SJSA1 (cell line): ENCODE data around the gene FBLL1. TPM values are rescaled to one million over a fixed set of nuclear protein-coding genes. Genes with fewer than 3 reads are reported as not detected.
A peak's percentile ranks its signal among the peaks of the same experiment; 100 is the strongest.
"Not testable (repeated sequence)": the region's sequence is repeated elsewhere in the genome, so short reads cannot be mapped to it uniquely, and the experiment has no call there.

ENCODE experiments used
- DNase-seq, 2 experiments: peaks; one replicate each; pipeline ENCODE4 v3.0.0-alpha.2; 2015 to 2020; ENCODE audit warnings: low spot score in 2 of 2, low read depth in 1 of 2
- H3K27ac ChIP-seq: fragments of 250-450 bp; sonication (Bioruptor Pico); 2 replicates; pipeline ENCODE4 v1.5.1; 2020; ENCODE audit warnings: mild to moderate bottlenecking, moderate library complexity
- H3K27me3 ChIP-seq: fragments of 250-450 bp; sonication (Bioruptor Pico); replicated peaks from 2 replicates; pipeline ENCODE4 v1.5.1; 2020; ENCODE audit warnings: mild to moderate bottlenecking, moderate library complexity
- H3K36me3 ChIP-seq: fragments of 250-450 bp; sonication (Bioruptor Pico); 2 replicates; pipeline ENCODE4 v1.5.1; 2020; ENCODE audit warnings: mild to moderate bottlenecking
- H3K4me1 ChIP-seq: fragments of 250-450 bp; sonication (Bioruptor Pico); replicated peaks from 2 replicates; pipeline ENCODE4 v1.6.1; 2021; ENCODE audit warnings: mild to moderate bottlenecking
- H3K4me3 ChIP-seq: fragments of 250-450 bp; sonication (Bioruptor Pico); 2 replicates; pipeline ENCODE4 v1.5.1; 2020; ENCODE audit warnings: mild to moderate bottlenecking
- H3K9me3 ChIP-seq: fragments of 250-450 bp; sonication (Bioruptor Pico); replicated peaks from 2 replicates; pipeline ENCODE4 v1.5.1; 2020; ENCODE audit warnings: mild to moderate bottlenecking
- total RNA-seq: library from RNA; depleted of rRNA; stranded (reverse); fragments of >200 nt; shearing (Covaris generic); gene quantifications from 2 replicates; pipeline ENCODE4 v1.2.3, GENCODE V29; 2014; rRNA removed

Gene FBLL1
- total RNA-seq, 1 experiment from 2014 or later: 4.6 TPM

DNA sequence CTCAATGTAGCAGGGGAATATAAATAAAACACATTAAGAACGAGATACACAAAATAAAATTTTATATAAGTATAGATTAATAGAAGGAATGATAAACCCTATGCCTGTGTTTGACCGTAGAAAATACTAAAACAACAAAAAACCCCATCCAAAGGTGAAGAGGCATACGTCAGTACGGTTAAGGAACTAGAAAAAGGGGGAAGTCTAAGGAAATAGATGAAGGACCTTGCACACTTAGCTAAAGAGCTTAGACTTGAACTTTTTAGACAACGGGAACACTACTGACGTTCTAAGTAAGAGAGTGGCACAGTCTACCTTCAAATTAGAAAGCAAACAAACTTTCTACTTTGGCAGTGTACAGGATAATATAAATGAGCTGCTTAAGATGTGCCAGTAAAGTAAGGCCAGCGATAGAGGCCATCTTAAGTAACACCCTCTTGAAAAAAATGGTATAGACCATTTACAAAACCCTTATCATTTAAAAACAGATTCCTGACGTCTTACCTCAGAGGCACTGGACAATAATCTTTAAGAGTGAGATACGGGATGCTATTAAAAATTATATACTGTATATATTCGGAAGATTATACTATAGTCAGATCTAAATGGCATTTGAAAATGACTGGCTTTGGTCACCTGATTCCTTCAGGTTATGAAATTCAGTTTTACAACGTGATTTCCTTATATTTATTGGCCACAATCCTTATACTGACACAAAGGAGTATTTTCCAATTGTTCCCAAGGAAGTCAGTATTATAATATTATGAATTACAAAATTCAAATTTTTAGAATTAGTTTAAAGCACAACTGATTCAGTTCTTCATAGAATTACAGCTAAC is 41.6 kb downstream of the FBLL1 start:
- no peaks in the 10 kb centered on the region for H3K4me1 ChIP-seq
- H3K27me3 ChIP-seq: no peaks in the 10 kb centered on the region
- H3K27ac ChIP-seq: no peak overlapping the region
- DNase-seq: no peak
- no peaks in the 10 kb centered on the region for H3K9me3 ChIP-seq
- H3K4me3 ChIP-seq: no peak overlapping the region
- H3K36me3 ChIP-seq: peaks cover 38% of the 10 kb centered on the region

DNA sequence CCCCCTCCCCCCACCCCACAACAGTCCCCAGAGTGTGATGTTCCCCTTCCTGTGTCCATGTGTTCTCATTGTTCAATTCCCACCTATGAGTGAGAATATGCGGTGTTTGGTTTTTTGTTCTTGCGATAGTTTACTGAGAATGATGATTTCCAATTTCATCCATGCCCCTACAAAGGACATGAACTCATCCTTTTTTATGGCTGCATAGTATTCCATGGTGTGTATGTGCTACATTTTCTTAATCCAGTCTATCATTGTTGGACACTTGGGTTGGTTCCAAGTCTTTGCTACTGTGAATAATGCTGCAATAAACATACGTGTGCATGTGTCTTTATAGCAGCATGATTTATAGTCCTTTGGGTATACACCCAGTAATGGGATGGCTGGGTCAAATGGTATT is 44.6 kb downstream of the FBLL1 start:
- H3K4me3 ChIP-seq, H3K27ac ChIP-seq, DNase-seq, H3K4me1 ChIP-seq, H3K27me3 ChIP-seq, H3K9me3 ChIP-seq: not testable (repeated sequence)
- peaks cover 22% of the 10 kb centered on the region for H3K36me3 ChIP-seq

DNA sequence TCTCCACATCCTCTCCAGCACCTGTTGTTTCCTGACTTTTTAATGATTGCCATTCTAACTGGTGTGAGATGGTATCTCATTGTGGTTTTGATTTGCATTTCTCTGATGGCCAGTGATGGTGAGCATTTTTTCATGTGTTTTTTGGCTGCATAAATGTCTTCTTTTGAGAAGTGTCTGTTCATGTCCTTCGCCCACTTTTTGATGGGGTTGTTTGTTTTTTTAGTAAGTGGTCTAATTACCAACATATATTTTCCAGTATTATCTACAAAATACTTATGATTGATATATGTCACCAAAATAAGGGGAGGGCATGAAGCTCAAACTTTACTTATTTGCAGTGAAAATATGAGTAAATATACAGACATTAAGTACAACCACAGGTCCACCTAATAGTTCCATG is 45.1 kb downstream of the FBLL1 start:
- not testable (repeated sequence) for H3K27me3 ChIP-seq, H3K27ac ChIP-seq, H3K9me3 ChIP-seq, H3K4me1 ChIP-seq, H3K4me3 ChIP-seq, DNase-seq
- peaks cover 27% of the 10 kb centered on the region for H3K36me3 ChIP-seq

DNA sequence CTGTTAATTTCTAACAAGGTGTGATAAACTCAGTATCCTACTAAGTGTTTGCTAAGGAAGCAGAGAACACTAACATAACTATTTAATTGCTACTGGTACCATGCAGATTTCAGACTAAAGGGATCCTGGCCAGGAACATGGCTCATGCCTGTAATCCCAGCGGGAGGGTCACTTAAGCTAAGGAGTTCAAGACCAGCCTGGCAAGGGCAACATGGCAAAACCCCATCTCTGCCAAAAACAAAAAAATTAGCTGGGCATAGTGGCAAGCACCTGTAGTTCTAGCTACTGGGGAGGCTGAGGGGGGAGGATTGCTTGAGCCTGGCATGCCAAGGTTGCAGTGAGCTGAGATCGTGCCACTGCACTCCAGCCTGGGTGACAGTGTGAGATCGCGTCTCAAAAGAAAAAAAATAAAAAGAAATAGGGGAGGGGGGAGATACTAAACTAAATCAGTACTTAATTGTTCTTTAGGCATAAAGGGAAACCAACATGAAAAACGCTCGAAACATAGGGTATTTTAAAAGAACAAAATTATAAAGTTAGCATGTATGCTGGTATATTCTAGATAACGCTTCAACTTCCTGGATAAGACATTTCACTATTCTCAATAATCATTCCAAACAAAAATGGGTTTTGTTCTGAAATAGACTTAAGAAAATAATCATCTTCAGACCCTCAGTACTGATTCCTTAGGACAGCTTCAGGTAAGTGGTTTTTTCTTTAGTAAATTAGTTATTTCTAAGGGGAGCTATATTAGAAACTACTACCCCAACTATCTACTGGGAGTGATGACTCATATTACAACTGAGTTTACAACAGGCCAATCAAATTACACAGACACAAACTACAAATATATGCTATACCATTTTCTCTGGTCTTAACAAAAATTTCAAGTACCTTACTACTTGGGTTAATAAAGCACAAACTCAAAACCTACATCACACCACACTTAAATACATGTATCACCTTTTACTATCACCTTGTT is 46.6 kb downstream of the FBLL1 start:
- Histone ChIP-seq H3K27ac (no peak overlapping the region), H3K36me3 (peaks cover 26% of the 10 kb centered on the region), H3K4me1 (peaks cover 9% of the 10 kb centered on the region), H3K4me3 (no peak overlapping the region), H3K9me3 (no peaks in the 10 kb centered on the region), H3K27me3 (no peaks in the 10 kb centered on the region)
- no peak for DNase-seq

DNA sequence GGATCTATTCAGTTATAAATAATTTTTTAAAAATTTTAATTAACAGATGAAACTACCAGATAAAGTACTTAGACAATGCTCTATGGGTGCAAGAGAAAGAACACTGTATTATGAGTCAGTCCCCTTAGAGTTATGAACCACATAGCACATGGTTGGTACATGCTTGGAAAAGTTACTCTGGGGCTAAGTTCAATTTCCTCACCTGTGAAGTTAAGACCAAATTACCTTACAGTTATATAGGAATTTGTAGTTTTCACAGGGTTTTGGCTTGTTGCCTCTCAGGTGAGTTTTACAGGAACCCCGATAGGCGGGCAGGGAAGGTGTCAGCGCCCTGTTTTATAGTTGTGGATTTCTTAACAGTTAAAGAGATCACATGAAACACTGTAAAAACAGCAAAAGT is 48.9 kb downstream of the FBLL1 start:
- Histone ChIP-seq H3K9me3 (no peaks in the 10 kb centered on the region), H3K27me3 (no peaks in the 10 kb centered on the region), H3K27ac (no peak overlapping the region), H3K4me3 (peak overlapping the region; percentile 84), H3K4me1 (peaks cover 9% of the 10 kb centered on the region), H3K36me3 (peaks cover 26% of the 10 kb centered on the region)
- DNase-seq: no peak

DNA sequence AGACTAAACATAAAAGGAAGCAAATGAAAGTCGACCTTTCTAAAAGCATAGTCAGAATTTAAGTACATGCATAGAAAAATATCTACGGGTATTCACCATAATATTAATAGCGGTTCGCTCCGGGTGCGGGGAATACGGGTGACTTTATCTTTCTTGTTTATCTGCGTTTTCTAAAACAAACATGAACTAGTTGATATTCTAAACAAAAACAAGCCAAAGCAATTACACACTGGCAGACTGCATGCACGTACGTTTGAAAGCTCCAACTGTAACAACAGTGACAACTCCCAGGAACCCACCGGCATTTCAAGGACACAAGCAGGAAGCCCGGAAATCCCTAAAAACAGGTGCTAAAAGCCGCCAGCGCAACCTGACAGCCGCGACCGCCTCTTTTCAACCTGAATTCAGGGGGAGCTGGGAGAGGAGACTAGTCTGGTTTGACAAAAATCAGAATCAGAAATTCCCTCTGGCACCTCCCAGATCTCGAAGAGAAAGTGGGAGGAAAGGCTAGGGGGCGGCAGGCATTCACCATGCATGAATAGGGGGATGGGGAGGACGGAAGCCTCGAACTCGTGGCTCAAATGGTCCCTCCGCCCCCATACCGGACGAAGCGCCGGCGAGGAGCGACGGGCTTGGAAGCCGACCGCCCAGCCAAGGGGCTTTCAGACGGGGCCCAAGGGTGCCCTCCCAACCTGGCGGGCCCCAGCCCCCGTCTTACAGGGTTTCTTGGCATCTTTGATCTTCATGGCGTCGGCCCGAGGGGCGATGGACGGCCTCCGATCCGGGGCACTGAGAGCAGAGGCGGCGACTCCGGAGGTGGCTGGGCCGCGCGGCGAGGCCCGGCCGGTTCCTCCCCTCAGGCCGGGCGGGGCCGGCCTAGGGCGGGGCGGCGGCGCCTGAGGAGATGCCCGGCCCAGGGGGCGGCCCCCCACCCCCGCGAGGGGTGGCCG is 49.7 kb downstream of the FBLL1 start, which contains the start of gene PANK3:
Gene PANK3 (minus strand): TSS at position 831 of the 950 bp plus-strand sequence. CDS start 85 bp downstream, at position 746.
- peak within 1 kb of the TSS; percentile 84 for H3K4me3 ChIP-seq
- peak; percentile 52 to 89 for DNase-seq
- H3K27me3 ChIP-seq: no peaks in the 10 kb centered on the region
- peaks cover 9% of the 10 kb centered on the region for H3K4me1 ChIP-seq
- peak within 1 kb of the TSS; percentile 72 for H3K27ac ChIP-seq
- peaks cover 26% of the 10 kb centered on the region for H3K36me3 ChIP-seq
- no peaks in the 10 kb centered on the region for H3K9me3 ChIP-seq

DNA sequence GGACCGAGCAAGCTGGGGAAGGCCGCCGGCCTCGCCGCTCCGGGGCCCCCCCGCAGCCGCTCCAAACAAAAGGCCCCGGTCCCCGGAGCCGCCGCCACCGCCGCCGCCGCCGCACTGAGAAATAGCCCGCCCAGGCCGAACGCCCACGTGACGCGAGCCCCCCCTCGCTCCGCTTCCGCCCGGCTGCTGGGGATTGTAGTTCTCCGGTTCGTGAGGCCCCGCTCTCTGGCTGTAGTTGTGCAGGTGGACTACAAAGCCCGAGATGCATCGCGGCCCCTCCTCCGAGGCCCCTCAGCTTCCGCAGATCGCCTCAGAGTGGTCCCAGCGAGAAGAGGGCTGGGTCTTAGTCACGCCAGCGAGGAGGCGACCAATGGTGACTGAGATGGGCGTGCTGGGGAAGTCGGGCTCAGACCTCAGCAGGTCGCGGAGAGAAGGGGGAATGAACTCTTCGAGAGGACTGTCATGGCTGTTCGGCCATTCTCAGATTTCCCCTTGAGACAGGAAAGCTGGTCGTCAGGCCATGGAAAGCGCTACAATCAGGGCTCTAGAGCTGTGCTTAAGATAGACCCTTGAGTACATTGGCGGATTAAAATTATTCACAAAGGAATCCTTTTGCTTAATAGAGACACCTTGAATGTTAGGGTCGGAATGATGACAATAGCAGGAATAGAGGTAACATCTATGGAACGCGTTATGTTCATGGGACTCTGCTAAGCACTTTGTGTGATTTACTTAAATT is 50.6 kb downstream of the FBLL1 start:
- peaks cover 23% of the 10 kb centered on the region for H3K36me3 ChIP-seq

DNA sequence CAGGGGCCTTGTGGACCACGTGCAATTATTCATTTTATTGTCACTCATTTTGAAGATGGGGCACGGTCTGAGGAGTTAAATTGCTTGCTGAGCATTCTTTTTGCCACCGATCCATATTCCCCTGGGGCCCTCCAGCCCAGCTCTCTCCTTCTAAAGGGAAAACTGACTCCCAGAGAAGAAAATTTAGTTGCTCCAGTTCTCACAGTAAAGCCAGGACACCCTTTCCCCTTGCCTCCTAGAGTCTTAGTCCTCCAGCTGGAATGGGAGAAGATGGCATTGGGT is 51.1 kb downstream of the FBLL1 start:
- peak overlapping the region; percentile 84 for H3K4me3 ChIP-seq
- H3K4me1 ChIP-seq: peaks cover 9% of the 10 kb centered on the region
- peak overlapping the region; percentile 53 for H3K27ac ChIP-seq
- no peaks in the 10 kb centered on the region; the same call in 1 of the 2 replicates for H3K27me3 ChIP-seq
- H3K9me3 ChIP-seq: no peaks in the 10 kb centered on the region
- DNase-seq: no peak
- peaks cover 22% of the 10 kb centered on the region for H3K36me3 ChIP-seq

More for the DNA sequence above, 50.6 kb downstream of the FBLL1 start:
- H3K9me3 ChIP-seq: no peaks in the 10 kb centered on the region
- H3K27me3 ChIP-seq: no peaks in the 10 kb centered on the region; the same call in 1 of the 2 replicates
- H3K27ac ChIP-seq: peak overlapping the region; percentile 72
- peak; percentile 100 for DNase-seq
- peak overlapping the region; percentile 84 for H3K4me3 ChIP-seq
- peaks cover 9% of the 10 kb centered on the region for H3K4me1 ChIP-seq

Other genes with a start within 250 kb of the FBLL1 start
- gene WWC1, start 237.7 kb upstream of the FBLL1 start, total RNA-seq: 13.2 and 21.3 TPM in 2 replicates
- 316 and 376 TPM in 2 replicates for gene RARS1, start 42.8 kb upstream of the FBLL1 start, total RNA-seq
- 77.0 and 105 TPM in 2 replicates for gene PANK3, start 50.1 kb downstream of the FBLL1 start, total RNA-seq